ENCODE data around the gene MBD3.

MBD3 gene

GRCh38 chr19:1556390-1557070 is 36.1 kb downstream of the MBD3 start:
- no peak for TF ChIP-seq CTCF (conservative IDR thresholded peaks at IDR 0.05)
- no peak overlapping the region for H3K27ac ChIP-seq

GRCh38 chr19:1555487-1556389 is 36.9 kb downstream of the MBD3 start:
- no peak overlapping the region for H3K27ac ChIP-seq
- TF ChIP-seq CTCF (conservative IDR thresholded peaks at IDR 0.05): no peak

GRCh38 chr19:1554968-1555367 is 37.7 kb downstream of the MBD3 start:
- no peak for TF ChIP-seq CTCF (conservative IDR thresholded peaks at IDR 0.05)
- H3K27ac ChIP-seq: no peak overlapping the region

GRCh38 chr19:1553415-1553814 is 39.2 kb downstream of the MBD3 start:
- TF ChIP-seq CTCF (conservative IDR thresholded peaks at IDR 0.05): no peak
- no peak overlapping the region for H3K27ac ChIP-seq

- H3K27ac ChIP-seq: no peak overlapping the region
- TF ChIP-seq CTCF (conservative IDR thresholded peaks at IDR 0.05): no peak
These were observed 41.3 kb downstream of the MBD3 start for GRCh38 chr19:1551068-1552040.

- no peak for TF ChIP-seq CTCF (conservative IDR thresholded peaks at IDR 0.05)
- no peak overlapping the region for H3K27ac ChIP-seq
These were observed 43.2 kb downstream of the MBD3 start for GRCh38 chr19:1549332-1549945.

Measured in VCaP (cell line).